HG02885 (cell line): Measurements from ENCODE around the gene ATRAID.
A peak's percentile ranks its signal among the peaks of the same experiment; 100 is the strongest.

Source experiments
- ATAC-seq: cut with Tn5 transposase; IDR thresholded peaks from one replicate; pipeline ENCODE4 v1.9.1; 2021; ENCODE audit warnings: mild to moderate bottlenecking; ENCODE audit not compliant: unreplicated experiment, poor library complexity

The ATRAID gene

DNA sequence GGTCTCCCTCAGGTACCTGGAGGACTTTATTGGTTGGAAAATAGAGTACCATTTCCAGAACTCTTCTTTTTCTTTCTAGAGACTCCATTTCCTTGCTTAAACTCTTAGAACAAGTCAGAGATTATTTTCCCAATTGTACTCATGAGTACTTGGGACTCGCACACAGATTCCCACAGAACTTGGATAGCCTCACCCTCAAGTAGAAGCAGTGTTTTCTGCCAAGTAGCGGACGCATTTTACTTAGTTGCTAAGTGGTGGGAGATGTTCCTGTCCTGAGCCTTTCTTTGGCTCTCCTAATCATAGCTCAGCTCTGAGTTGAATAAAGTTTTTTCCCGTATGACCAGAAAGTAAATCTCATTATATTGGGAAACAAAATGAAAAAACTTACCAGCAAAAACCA is 33.8 kb downstream of the ATRAID start:
- no peak for ATAC-seq

- ATAC-seq: no peak
Measured at GRCh38 chr2:27247893-27248292, 36.1 kb downstream of the ATRAID start.

- ATAC-seq: no peak
Measured at GRCh38 chr2:27249159-27249890, 37.5 kb downstream of the ATRAID start.

- no peak for ATAC-seq
Measured at GRCh38 chr2:27249891-27250651, 38.2 kb downstream of the ATRAID start.

DNA sequence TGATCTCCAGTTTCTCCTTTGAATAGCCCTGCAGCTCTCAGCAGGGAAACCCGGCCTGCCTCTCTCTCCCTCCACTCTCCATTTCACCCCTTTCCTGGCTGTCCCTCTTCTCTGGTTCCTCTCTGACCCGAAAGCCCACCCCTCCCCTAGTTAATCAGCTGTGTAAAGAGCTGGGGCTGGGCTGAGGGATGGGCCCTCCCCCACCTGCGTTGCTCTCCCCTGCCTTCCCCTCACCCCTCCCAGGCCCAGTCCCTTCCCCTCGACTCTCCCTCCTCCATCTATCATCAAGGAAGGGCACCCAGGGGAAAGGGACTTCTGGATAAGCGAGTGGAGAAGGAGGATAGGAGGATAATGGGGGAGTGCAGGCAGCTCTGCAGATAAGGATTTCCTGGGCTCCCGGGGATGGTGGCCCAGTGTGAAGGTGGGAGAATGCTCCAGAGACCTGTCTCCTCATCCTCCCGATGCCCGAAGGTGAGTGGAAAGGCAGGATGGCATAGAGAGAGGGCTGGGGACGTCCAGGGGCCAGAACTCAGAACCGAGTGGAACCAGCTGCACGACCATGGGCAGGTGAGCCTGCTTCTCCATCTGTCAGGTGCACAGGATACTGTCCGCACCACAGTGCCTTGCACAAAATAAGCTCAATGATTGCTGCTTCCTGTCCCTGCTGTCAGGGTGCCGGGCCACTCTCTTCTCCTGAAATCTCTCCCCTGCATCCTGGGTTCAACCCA is 39.0 kb downstream of the ATRAID start:
- no peak for ATAC-seq

DNA sequence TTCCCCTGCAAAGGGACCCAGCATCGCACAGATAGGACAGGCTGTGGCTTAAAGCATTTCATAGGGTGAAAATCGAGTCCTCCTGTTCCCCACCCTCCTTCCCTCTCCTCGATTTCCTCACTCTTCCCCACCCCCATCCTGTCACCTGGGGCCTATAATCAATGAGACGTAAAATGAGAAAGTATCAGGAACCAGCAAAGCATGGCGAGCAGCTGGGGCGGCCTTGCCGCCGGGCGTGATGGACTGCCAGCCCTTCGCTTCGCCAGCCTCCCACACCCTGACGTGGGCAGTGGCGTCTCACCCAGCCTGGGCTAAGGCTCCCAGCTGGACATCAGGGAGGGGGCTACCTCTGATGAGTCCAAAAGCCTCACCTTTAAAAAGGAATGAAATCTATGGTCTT is 39.9 kb downstream of the ATRAID start:
- no peak for ATAC-seq

GRCh38 chr2:27255187-27255586 is 43.3 kb downstream of the ATRAID start:
- no peak for ATAC-seq

GRCh38 chr2:27255660-27256059 is 43.8 kb downstream of the ATRAID start:
- ATAC-seq: no peak

- no peak for ATAC-seq
Measured at GRCh38 chr2:27256855-27257454, 45.1 kb downstream of the ATRAID start.

GRCh38 chr2:27258051-27258450 is 46.2 kb downstream of the ATRAID start:
- ATAC-seq: no peak

- no peak for ATAC-seq
Measured at GRCh38 chr2:27261241-27261925, 49.5 kb downstream of the ATRAID start.

- ATAC-seq: no peak
Measured at GRCh38 chr2:27261926-27262298, 50.1 kb downstream of the ATRAID start.

DNA sequence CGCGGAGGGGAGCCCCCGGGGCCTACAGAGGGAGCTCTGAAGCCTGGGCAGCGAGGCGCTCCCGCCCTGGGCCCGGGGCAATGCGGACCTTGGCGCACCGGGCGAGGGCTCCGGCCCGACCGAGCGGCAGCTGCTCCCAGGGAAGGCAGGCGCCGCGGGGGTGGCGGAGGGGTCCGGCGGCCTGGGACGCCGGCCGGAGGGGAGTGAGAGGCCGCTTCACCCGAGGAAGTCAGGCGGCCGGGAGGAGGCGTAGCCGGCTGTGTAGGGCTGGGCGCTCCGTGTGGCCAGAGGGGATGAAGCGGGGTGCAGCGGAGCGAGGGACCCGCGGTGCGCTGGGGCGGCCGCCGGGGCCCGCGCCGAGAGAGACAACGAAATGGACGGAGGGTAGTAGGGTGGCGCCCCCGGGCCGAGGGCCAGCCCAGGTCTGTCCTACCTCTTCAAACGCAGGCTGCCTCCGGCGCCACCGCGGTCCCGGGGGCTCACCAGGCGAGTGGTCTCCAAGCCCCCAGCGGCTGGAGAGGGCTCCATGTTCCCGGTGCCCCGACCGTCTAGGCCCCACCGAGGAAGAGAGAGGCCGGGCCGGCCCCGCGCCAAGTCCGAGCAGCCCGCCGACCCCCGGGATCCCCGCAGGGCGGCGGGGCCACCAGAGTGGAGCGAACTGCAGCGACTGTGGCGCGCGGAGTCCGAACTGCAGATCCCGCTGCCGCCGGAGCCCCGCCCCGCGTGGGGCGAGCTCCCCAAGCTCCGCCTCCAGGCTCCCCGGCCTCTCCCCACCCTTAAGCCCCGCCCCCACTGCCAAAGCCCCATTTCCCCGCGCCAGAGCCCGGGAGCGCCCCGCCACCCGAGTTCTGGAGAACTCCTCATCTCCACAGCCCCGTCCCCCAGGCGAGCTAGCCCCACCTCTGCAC is 50.8 kb downstream of the ATRAID start, which contains the start of gene SLC30A3:
TSS of gene SLC30A3 (minus strand) at position 669 of the 908 bp plus-strand sequence. CDS start at position 528, 141 bp downstream.
- ATAC-seq: peak; percentile 65

GRCh38 chr2:27263287-27264252 is 51.7 kb downstream of the ATRAID start:
- ATAC-seq: no peak

GRCh38 chr2:27264253-27264752 is 52.5 kb downstream of the ATRAID start:
- ATAC-seq: no peak

DNA sequence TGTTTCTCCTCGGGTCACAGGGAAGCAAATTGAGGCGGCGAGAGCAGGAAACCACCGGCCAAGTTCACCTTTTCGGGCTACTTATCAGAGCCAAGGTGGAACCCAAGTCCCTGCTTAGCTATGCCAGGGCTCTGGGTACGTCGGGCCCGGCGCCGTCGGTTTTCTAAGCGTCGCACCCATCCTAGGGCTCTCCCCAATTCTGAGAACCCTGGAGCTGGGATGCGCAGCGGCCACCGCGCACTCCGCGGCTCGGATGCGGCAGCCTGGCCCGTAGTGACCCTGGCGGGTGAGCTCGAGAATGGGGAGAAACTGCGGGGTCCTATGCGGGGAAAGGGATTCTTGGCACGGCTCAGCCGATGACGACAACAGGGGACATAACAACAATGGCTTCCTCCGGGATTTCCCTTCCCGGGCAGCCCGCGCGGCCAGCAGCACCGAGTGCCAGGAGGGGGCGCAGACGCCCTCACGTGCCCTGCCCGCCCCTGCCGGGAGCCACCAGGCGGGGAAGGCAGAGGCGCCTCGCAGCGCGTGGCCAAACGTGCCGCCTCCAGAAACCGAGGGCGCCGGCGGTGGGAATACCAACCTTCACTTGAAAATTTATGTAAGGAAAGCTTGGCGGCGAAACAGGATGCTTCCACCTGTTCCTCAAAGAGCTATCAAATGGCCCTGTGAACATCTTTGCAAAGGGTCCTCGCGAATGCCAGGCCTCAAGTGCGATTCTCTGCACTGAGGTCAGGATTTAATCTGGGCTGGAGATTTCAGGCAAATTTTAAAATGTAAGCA is 53.1 kb downstream of the ATRAID start:
- ATAC-seq: no peak

GRCh38 chr2:27265536-27265870 is 53.7 kb downstream of the ATRAID start:
- no peak for ATAC-seq
